Astrocyte (in vitro differentiated cells and primary cell): Measurements from ENCODE around the gene HTR7. TPM values are rescaled to one million over a fixed set of nuclear protein-coding genes. Genes with fewer than 3 reads are reported as not detected.

Experiments used
- DNase-seq: peaks from one replicate; pipeline ENCODE4 v3.0.0-alpha.2; 2010; ENCODE audit warnings: low read depth
- FAIRE-seq: peaks from 2 replicates; lab custom pipeline; 2011; peaks lifted over from hg19 to GRCh38; lab: Jason Lieb, UNC
- H2AFZ ChIP-seq: 2 replicates; pipeline ENCODE4 v1.6.0; 2012; ENCODE audit warnings: low read depth, low read length, inconsistent platforms
- H3K27ac ChIP-seq: 2 replicates; pipeline ENCODE4 v1.5.1; 2011; ENCODE audit warnings: low read depth, low read length, inconsistent platforms
- H3K27me3 ChIP-seq: 2 replicates; pipeline ENCODE4 v1.6.0; 2011; ENCODE audit warnings: low read length, inconsistent platforms; ENCODE audit not compliant: insufficient read depth
- H3K36me3 ChIP-seq: 2 replicates; pipeline ENCODE4 v1.5.1; 2011; ENCODE audit warnings: low read length, inconsistent platforms; ENCODE audit not compliant: insufficient read depth
- H3K4me1 ChIP-seq: 2 replicates; pipeline ENCODE4 v1.5.1; 2011; ENCODE audit warnings: low read length, inconsistent platforms; ENCODE audit not compliant: insufficient read depth
- H3K4me2 ChIP-seq: 2 replicates; pipeline ENCODE4 v1.6.0; 2012; ENCODE audit warnings: low read length, inconsistent platforms
- H3K4me3 ChIP-seq: 2 replicates; pipeline ENCODE4 v1.5.1; 2011; ENCODE audit warnings: low read depth, mild to moderate bottlenecking, low read length, inconsistent platforms; ENCODE audit not compliant: insufficient read depth
- H3K79me2 ChIP-seq: 2 replicates; pipeline ENCODE4 v1.6.0; 2012; ENCODE audit warnings: mild to moderate bottlenecking, low read length, inconsistent platforms; ENCODE audit not compliant: insufficient read depth
- H3K9ac ChIP-seq: 2 replicates; pipeline ENCODE4 v1.6.0; 2012; ENCODE audit warnings: mild to moderate bottlenecking, low read length, inconsistent platforms
- H3K9me3 ChIP-seq: 2 replicates; pipeline ENCODE4 v1.5.1; 2012; ENCODE audit warnings: low read depth, mild to moderate bottlenecking, low read length, inconsistent platforms; ENCODE audit not compliant: insufficient read depth
- H4K20me1 ChIP-seq: 2 replicates; pipeline ENCODE4 v1.6.0; 2012; ENCODE audit warnings: low read length, inconsistent platforms; ENCODE audit not compliant: insufficient read depth
- H3K27ac Mint-ChIP-seq: one replicate; pipeline ENCODE4 v1.8.0; 2021; ENCODE audit warnings: mild to moderate bottlenecking, mixed read lengths; ENCODE audit not compliant: unreplicated experiment
- H3K27me3 Mint-ChIP-seq: one replicate; pipeline ENCODE4 v1.8.0; 2021; ENCODE audit warnings: low read depth, mixed read lengths; ENCODE audit not compliant: unreplicated experiment
- H3K36me3 Mint-ChIP-seq: one replicate; pipeline ENCODE4 v1.8.0; 2021; ENCODE audit warnings: low read depth, mixed read lengths; ENCODE audit not compliant: unreplicated experiment
- H3K4me1 Mint-ChIP-seq: one replicate; pipeline ENCODE4 v1.8.0; 2021; ENCODE audit warnings: low read depth, mixed read lengths; ENCODE audit not compliant: unreplicated experiment
- H3K4me3 Mint-ChIP-seq: one replicate; pipeline ENCODE4 v1.8.0; 2021; ENCODE audit warnings: mild to moderate bottlenecking, moderate library complexity, mixed read lengths; ENCODE audit not compliant: unreplicated experiment
- H3K9me3 Mint-ChIP-seq: one replicate; pipeline ENCODE4 v1.8.0; 2021; ENCODE audit warnings: mild to moderate bottlenecking, mixed read lengths; ENCODE audit not compliant: unreplicated experiment
- EZH2 ChIP-seq: IDR thresholded peaks from 2 replicates; pipeline ENCODE4 v1.6.1; 2012; ENCODE audit warnings: mild to moderate bottlenecking, low read length, inconsistent platforms; ENCODE audit not compliant: insufficient read depth
- total RNA-seq: library from RNA; stranded (reverse); gene quantifications from 2 replicates; pipeline ENCODE4 v1.2.1, GENCODE V29; 2021
- TF ChIP-seq, protein P1 (sequence below): IDR thresholded peaks from 2 replicates; pipeline ENCODE4 v1.5.1; 2011; ENCODE audit warnings: low read depth, mild to moderate bottlenecking, inconsistent platforms, low read length, moderate library complexity; ENCODE audit not compliant: insufficient read depth

HTR7 gene
- total RNA-seq, 1 donor from 2014 or later: 0.89 TPM

DNA sequence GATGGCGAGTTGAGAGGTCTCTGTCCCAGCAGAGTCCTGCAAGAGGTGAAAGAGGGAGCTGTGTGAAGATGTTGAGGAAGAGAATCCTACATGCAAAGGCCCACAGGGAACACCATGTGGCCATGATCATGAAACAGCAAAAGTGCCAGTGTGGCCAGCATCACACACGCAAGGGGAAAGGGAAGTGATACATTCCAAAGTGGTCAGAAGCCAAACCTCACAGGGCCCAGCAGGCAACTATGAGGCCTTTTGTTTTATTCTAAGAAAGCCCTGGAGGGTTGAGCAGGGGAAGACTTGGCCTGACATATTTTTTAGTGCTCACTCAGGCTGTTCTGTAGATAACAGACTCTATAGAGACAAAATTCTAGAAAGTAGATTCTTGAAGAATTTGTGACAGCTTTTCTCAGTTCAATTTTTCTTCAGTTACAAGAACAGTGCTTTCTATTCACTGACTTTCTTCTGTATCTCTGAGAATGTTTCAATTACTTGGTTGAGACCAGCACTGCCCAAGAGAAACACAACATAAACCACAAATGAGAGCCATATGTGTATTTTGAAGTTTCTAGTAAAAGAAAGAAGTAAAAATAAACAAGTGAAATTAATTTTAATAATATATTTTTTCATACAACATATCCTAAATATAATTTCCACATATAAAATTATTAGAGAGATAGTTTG, 82.3 kb downstream of the HTR7 start:
- Histone ChIP-seq H3K27me3 (no peaks in the 10 kb centered on the region), H3K27ac (no peak overlapping the region), H4K20me1 (peaks cover 4% of the 10 kb centered on the region), H2AFZ (no peak overlapping the region), H3K4me1 (no peaks in the 10 kb centered on the region), H3K9ac (no peak overlapping the region), H3K9me3 (no peaks in the 10 kb centered on the region), H3K4me3 (no peak overlapping the region), H3K4me2 (no peak overlapping the region), H3K79me2 (no peaks in the 10 kb centered on the region), H3K36me3 (no peaks in the 10 kb centered on the region)
- Mint-ChIP-seq H3K9me3 (no peaks in the 10 kb centered on the region), H3K4me1 (peaks cover 6% of the 10 kb centered on the region), H3K4me3 (no peak overlapping the region), H3K36me3 (no peaks in the 10 kb centered on the region), H3K27me3 (no peaks in the 10 kb centered on the region), H3K27ac (peak overlapping the region; percentile 0)
- TF ChIP-seq, protein P1, sequence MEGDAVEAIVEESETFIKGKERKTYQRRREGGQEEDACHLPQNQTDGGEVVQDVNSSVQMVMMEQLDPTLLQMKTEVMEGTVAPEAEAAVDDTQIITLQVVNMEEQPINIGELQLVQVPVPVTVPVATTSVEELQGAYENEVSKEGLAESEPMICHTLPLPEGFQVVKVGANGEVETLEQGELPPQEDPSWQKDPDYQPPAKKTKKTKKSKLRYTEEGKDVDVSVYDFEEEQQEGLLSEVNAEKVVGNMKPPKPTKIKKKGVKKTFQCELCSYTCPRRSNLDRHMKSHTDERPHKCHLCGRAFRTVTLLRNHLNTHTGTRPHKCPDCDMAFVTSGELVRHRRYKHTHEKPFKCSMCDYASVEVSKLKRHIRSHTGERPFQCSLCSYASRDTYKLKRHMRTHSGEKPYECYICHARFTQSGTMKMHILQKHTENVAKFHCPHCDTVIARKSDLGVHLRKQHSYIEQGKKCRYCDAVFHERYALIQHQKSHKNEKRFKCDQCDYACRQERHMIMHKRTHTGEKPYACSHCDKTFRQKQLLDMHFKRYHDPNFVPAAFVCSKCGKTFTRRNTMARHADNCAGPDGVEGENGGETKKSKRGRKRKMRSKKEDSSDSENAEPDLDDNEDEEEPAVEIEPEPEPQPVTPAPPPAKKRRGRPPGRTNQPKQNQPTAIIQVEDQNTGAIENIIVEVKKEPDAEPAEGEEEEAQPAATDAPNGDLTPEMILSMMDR: no peak
- TF ChIP-seq EZH2: no peak
- FAIRE-seq: no peak
- peak; percentile 60 for DNase-seq

DNA sequence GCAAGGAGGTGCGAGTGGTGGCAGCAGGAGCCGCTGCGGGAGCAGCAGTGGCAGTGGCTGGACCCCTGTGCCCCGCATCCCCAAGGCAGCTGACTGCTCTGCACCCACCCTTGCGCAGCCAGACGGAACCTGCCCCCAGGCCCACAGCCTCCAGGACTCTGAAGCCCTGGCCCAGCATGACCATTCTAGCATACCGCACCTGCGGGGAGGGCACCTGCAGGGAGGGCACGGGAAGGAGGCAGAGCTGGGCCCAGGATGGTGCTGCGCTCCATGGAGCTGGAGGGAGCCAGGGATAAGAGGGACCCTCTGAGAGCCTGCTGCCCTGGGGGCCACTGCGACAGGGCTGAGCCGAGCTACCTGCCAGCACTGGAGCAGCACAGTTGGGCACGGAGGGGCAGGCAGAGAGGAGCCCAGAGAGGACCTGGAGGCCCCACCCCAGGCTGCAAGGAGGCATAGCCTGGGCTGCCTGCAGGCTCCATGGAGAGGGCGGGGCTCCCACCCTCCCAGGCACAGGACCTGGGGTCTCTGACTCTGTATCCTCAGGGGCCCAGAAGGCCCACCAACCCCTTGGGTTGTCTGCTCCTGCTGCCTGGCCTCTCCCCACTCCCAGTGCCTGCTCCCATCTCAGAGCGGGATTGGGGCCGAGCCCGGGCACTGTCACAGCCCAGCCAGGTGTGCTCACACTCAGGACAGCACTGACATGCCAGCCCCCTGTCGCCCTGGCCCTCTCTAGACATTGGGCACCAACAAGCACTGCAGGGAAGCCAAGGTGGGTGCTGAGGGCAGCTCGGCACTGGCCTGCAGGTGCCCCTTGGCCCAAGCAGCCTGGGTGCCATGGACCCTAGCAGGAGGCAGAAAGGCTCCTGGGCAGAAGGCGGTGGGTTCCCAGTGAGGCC, 87.6 kb downstream of the HTR7 start:
- FAIRE-seq (no peak), DNase-seq (no peak)
- Histone ChIP-seq H3K36me3 (no peaks in the 10 kb centered on the region), H4K20me1 (no peaks in the 10 kb centered on the region), H3K27ac (no peak overlapping the region), H3K4me1 (no peaks in the 10 kb centered on the region), H3K4me2 (no peak overlapping the region), H3K4me3 (no peak overlapping the region), H3K79me2 (no peaks in the 10 kb centered on the region), H3K9ac (no peak overlapping the region), H2AFZ (no peak overlapping the region), H3K27me3 (no peaks in the 10 kb centered on the region), H3K9me3 (no peaks in the 10 kb centered on the region)
- peaks cover 4% of the 10 kb centered on the region for H3K27me3 Mint-ChIP-seq
- peaks cover 2% of the 10 kb centered on the region for H3K4me1 Mint-ChIP-seq
- H3K27ac Mint-ChIP-seq: no peak overlapping the region
- H3K4me3 Mint-ChIP-seq: no peak overlapping the region
- H3K9me3 Mint-ChIP-seq: peaks cover 3% of the 10 kb centered on the region
- TF ChIP-seq EZH2: no peak
- TF ChIP-seq, protein P1: no peak
- H3K36me3 Mint-ChIP-seq: no peaks in the 10 kb centered on the region
